GM19193 (cell line): ENCODE data around the gene PAXIP1.

Experiments
- POLR2A ChIP-seq: IDR thresholded peaks from 4 replicates; pipeline ENCODE4 v1.6.1; 2011; ENCODE audit not compliant: insufficient read depth, insufficient read length; ENCODE audit errors: extremely low read depth

Gene PAXIP1

DNA sequence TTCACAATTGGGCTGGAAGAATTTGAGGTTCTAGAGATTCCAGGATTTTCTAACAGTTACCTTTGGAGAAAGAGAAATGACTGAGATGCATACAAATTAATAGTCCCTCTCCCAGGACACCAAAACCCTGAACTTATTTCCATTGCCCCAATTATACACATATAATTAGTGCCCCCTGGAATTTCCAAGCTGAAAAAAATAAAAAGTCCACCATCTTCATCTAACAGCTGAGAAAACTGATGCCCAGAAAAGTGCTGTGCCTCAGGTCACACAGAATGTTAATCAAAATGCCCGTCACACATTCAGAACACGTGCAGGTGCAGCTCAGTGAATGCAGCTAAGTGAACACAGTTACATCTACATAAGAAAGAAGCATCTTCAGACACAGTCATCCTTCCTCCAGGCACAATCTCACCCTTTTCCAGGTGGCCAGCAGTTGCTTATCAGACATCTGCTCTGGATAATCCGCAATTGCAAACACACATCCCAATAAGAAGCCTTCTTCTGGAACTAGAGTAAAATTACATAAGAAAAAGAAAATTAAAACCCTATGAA lies 35.4 kb downstream of the PAXIP1 start:
- no peak for TF ChIP-seq POLR2A

DNA sequence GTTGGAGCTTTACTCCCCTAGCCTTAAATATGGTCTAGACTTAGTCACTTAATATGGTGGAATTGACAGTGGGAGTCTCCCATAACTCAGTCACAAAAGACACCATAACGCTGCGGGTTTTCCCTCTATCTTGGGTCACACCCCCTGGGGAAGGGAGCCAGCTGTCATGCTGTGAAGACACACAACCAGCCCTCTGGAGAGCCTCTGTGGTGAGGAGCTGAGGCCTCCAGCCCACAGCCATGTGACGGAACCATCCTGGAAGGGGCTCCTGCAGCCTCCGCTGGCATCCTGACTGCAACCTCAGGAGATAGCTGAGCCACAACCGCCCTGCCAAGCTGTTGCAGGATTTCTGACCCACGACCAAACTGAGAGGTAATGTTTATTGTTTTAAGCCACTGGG lies 37.9 kb downstream of the PAXIP1 start:
- TF ChIP-seq POLR2A, result no peak

DNA sequence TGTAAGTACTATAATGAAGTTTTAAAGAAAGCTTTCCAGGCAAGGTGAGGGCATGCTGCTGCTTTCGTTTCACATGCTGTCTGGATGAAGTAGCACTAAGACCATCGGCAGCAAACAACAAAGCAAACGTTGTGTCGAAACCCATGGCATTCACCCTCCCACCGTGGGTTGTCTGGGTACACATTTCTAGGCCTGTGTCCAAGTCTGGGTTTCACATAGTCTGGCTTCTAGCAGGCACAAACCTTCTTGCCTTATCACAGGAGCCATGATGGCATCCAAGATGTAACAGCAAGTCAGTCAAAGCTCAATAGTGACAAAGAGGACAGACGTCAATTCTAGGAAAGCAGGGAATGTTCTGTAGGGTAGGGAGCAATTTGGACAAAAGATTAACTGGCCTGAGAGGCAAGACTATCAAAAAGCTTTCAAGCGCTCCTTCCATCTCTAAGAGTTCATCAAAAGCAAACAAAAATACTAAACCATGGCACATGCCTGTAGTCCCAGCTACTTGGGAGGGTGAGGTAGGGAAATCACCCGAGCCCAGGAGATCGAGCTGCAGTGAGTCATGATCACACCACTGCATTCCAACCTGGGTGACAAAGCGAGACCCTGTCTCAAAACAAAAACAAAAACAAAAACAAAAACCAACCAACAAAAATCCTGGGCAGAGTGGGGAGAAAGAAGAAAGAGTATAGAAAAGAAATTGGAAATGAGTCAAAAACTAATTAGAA lies 42.7 kb downstream of the PAXIP1 start:
- TF ChIP-seq POLR2A, result no peak

DNA sequence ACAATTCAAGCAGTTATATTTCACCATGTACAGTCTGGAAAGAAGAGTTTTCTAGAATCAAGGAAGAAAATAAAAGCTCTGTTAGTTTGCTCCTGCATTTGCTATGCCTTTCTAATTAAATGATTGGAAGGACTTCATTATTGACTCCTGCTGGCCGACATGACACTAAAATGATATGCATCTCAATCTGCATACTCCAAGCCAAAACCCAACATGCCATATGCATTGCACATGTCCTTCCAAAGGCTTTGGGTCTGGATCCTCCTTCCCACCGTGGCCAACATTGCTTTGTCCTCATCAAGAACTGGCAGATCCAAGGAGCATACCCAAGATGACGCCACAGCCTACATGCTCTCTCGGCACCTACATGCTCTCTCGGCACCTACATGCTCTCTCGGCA lies 46.5 kb downstream of the PAXIP1 start:
- no peak for TF ChIP-seq POLR2A

DNA sequence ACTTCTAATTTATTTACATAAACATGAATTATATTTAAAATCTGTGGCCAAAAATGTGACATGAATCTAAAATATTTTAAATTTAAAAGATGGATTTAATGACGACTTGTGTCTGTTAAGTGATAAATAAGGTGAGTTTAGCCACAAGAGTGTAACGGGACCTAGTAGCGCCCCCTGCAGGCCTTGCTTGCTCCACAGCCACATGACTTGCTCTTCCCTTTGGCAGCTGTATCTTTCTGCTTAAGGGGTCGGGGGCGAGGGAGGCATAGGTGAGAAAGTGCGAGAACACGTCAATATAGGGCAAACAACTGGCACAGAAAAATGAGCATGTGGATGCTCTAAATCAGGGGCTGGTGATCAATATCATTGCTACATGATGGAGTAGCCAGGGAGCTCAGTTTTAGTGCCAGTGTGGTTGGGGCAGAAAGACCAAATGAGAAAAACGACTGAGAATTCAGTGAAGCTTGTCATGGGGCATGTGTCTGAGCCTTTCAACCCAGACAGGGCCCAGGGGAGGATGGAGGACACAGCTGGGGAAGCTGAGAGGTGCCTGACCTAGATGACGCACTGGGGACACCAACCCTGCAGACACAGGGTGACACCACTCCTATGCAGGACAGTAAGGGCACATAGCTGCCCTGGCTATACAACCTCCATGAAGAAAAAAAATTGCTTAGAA lies 49.8 kb downstream of the PAXIP1 start:
- no peak for TF ChIP-seq POLR2A

DNA sequence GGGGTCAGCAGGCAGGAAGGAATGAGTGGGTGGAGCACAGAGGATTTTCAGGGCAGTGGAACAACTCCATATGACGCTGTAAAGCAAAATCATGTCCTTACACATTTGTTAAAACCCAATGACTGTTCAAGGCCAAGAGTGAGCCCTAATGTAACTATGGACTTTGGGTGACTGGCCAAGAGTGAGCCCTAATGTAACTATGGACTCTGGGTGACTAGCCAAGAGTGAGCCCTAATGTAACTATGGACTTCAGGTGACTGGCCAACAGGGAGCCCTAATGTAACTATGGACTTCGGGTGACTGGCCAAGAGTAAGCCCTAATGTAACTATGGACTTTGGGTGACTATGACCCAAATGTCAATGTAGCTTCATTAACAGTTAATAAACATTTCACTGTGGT lies 52.0 kb downstream of the PAXIP1 start:
- no peak for TF ChIP-seq POLR2A

DNA sequence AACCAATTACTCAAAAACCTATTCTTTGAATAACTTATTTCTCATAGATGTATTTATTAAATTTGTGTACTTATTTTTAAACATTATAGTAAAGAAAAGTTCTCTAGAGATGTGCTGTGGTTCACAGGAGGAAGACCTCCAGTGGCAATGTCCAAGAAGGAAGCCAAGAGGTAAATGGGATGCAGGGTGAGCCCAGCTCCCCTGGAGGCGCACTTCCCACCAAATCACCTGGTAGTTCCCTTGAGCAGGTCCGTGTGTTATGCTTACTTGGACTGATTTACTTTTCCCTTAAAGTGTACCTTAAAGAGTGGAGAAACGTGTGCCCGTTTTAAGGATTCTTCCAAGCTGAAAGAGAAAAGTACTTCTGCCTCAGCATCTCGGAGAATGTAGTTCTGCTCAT lies 55.3 kb downstream of the PAXIP1 start:
- no peak for TF ChIP-seq POLR2A

DNA sequence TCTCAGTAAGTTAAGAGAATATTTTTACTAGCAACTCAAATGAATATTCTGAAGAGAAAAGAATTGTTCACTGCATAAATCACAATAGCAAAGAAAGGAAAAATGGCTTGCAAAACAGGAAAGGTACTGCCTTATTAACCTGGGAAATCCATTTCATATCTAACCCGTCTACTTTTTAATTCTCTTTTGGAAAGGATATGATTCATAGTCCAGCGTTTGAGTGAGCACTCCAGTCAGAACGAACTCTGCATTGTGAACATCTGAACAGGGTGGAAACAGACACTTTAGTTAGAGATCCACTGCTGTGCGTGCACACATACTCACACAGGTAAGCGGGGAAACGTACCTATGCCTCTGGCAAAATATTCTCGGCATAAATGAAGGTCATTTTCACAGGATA lies 56.8 kb downstream of the PAXIP1 start:
- TF ChIP-seq POLR2A, result no peak

DNA sequence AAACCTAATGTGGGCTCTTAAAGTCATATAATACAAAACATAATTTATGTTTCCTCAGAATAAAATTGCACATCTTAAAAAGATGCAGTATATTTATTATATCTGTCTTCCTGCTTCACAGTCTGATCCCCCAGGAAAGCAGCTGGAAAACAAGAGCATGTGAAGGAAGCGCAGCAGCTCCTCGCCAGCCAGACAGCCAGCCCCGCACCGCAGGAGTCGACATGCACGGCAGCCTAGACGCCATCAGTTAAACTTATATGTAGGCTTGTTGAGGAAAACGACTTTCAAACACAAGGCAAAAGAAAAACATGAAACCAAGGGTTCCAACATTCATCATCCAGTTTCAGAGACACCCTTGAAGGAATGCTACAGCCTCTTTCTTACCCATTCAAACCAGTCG lies 59.0 kb downstream of the PAXIP1 start:
- no peak for TF ChIP-seq POLR2A

DNA sequence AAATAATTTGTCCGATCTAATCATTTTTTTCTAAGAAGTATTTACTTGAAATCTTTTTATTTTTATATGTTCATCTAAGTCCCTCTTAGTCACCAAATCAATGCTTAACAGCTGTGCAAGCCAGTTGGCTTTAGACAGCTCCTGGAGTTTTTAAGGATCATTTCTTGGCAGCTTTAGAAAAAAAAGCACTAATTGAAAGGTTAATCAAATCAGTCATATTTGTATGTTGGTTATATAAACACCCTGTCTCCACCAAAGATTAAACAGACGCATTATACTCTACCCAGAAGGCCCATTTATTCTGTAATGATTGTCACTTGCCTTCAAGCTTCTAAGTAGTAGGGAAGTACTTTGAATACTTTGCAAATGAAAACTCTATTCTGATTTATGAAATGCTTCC lies 60.2 kb downstream of the PAXIP1 start:
- no peak for TF ChIP-seq POLR2A

DNA sequence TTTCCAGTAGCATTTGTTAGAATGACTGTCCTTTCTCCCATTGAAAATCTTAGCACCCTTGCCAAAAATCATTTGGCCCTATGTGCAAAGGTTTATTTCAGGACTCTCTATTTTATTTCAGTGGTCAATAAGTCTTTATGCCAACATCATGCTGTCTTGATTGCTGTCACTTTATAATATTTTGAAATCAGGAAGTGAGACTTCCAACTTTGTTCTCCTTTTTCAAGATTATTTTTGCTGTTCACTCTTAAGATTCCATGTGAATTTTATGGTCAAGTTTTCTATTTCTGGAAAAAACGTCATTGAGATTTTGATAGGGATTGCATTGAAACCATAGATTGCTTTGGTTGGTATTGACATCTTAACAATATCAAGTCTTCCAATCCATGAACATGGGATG lies 65.1 kb downstream of the PAXIP1 start:
- TF ChIP-seq POLR2A, result no peak

DNA sequence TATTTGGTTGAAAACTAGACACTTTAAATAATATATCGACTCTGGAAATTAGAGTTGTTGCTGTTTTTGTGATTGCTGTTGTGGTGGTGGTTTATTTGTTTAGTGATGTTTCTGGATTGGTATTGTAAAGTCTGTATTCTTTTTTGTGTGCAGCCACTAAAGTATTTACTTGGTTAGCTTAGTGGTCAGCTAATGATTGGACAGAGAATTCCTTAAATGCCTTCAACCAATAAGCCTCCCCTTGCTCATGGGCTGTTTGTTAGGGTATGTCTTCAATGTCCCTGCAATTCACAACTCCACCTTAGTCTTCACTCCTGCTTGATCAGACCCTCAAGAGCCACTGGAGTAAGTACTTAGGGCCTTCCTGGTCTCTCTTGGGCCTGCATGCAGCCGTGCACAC lies 71.0 kb downstream of the PAXIP1 start:
- TF ChIP-seq POLR2A, result no peak

DNA sequence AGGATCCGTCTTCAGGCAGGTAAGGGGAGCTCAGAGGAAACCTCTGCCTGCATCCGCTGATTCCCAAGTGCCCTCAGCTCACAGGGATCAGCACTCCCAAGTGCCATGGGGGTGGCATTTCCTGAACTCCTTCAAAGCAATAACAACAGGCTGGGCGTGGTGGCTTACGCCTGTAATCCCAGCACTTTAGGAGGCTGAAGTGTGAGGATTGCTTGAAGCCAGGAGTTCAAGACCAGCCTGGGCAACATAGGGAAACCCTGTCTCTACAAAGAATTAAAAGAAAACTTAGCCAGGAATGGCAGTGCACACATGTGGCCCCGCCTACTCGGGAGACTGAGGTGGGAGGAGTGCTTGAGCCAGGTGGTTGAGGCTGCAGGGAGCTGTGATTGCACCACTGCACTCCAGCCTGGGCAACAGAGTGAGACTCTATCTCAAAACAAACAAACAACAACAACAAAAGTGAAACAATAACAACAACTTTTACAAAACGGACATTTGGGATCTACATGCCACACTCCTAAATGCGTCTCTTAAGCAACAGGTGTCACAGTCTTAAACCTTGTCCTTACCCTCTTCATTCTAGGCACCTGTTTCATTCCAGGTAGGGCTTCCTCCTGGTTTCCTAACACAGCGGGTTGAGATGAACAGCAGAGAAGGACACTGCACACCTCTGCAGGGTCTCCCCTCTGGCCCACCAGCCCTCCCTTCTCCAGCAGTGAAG lies 73.8 kb downstream of the PAXIP1 start:
- no peak for TF ChIP-seq POLR2A

DNA sequence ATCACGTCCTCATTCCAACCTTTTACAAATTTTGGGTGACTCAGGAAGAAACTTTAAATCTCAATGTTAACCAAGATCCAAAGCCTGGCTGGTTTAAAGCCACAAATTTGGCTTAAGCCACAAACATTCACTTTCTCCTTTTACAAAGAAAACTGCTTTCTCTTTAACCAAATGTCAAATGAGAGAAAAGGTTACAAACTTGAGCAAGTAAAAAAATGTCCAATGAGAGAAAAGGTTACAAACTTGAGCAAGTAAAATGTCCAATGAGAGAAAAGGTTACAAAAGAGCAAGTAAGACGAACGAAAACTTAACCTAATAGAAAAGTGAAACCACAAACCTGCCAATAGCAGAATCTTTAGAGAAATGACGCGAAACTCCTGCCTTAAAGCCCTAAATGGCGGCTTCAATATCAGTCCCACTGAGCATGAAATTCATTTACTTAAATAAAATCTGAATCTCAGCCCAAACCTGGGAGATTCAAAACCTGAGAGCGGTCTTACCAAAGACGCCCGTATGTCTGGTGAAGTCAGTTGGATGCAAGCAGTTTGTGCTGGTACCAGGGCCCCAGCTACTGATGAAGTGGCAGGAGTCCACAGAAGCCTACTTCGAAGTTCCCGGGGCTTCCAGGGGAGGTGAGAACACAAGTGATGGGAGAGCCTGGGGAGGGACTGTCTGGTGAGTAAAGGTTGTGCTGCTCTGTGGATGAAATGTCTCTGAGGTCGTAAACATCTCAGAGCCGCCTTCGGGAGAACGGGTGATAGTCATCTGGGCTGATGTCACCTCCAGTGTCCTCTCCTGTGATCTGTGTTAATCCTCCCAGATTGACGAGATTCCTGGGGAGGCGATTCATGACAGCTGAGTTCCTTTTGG lies 74.6 kb downstream of the PAXIP1 start:
- TF ChIP-seq POLR2A, result no peak

DNA sequence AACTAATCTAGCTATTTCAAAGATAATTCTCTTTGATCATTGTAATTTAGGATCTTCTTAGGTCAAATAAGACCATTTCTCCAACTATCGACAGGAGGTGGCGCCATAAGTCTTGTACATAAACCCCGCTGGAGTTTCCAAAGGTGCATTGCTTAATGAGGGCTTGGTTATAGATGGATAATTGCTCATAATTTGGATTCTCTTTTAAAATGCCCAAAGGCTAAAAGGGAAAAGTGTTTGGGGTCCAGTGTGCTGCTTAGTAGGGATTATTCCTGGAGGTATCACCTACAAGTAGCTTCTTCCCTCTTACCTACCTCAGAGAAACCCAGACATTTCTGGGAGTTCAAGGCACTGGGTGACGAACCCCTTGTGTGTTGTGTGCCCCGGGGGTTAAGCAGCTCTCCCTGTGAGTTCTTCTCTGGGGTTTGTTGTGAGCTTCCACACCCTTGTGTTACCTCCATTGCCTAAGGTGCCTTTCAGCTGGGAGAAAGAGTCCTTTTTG lies 75.2 kb downstream of the PAXIP1 start:
- TF ChIP-seq POLR2A, result no peak
